Activated effector memory CD4-positive, alpha-beta T cell treated with anti-CD3 and anti-CD28 coated beads, Interleukin-2, amount 50 U/mL, for 16 hours (primary cell): ENCODE data around the gene DYNC1LI2.
"Not testable (repeated sequence)": the region's sequence is repeated elsewhere in the genome, so short reads cannot be mapped to it uniquely, and the experiment has no call there.

Experiments
- DNase-seq: peaks from one replicate; pipeline ENCODE4 v3.0.0-alpha.2; 2020

DYNC1LI2 gene

DNA sequence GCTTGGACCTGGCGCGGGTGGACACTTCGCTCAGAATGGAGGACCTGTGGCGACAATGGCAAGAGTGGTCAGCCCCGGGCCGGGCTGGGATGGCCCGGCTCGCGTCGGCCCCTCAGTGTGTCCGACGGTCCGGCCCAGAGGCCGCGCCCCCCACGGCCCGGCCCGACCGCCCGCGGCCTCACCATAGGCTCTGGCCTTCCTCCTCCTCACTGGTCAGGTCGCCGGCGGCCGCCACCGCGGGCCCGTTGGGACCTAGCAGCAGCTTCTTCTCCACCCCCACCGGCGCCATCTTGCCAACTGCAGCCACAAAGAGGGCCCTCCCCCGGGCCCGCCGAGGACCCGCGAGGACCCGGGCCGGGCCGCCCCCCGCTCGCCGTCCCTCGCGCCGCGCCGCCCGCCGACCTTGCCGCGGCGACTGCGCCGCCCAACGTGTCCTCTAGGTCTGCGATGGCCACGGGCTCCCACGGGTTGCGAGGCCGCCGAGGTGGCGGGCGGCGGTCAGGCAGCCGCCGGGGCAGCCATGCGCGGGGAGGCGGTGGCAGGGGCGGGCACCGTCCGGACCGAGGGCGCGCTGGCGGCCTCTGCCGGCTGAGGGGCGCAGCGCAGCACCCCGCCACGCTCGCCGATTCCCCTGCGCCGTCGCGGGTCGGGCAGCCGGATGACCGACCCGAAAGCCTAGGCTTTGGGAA, at the start of gene DYNC1LI2:
DYNC1LI2 (minus strand) TSS at position 307 of the 689 bp plus-strand sequence; CDS start at position 289, 18 bp downstream.
- peak; percentile 92 for DNase-seq

GRCh38 chr16:66800856-66801255, 49.4 kb upstream of the DYNC1LI2 start:
- DNase-seq, result no peak

- DNase-seq, result no peak
Measured at GRCh38 chr16:66798161-66798560, 46.8 kb upstream of the DYNC1LI2 start.

GRCh38 chr16:66793984-66794383, 42.6 kb upstream of the DYNC1LI2 start:
- DNase-seq, result not testable (repeated sequence)

DNA sequence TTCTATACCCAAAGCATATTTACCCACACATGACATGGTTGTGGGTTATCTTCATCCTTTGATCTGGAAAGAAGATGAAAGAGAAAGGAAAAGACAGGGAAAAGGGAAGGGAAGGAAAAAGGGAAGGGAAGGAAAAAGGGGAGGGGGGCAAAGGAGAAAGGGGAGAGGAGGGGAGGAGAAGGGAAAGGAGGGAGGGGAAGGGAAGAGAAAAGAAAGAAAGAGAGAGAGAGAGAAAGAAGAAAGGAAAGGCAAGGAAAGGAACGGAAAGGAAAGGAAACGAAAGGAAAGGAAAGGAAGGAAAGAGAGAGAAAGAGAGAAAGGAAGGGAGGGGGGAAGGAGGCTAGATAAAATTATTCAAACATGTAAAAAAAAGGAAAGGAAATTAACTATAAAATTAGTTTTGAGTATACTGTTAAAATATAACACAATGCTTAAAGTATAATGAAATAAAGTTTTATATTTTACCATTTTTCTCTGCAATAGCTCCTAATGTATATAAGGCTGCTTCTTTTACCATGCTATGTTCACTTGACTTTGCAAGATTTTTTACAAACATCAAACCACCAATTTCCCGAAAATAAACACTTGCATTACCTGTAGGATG, 38.8 kb upstream of the DYNC1LI2 start:
- DNase-seq, result no peak

GRCh38 chr16:66787427-66787826, 36.0 kb upstream of the DYNC1LI2 start:
- DNase-seq, result no peak

GRCh38 chr16:66786551-66786950, 35.1 kb upstream of the DYNC1LI2 start:
- no peak for DNase-seq

DNA sequence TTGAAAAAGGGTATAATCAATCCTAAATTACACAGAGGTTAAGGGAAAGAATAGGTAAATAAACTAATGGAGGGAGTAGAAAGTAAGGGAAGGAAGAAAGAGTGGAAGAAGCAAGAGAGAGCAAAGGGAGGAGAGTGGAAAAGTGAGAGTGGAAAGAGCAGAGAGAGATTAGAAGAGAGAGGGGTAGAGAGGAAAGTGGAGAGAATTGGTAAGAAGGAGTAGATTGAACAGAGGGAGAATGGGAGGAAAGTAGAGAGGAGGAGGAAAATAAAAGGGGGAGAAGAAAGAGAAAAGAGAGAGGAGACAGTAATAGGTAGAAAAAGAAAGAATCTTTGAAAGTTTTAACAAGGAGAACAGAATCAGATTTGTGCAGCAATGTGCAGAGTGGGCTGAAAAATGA, 25.0 kb upstream of the DYNC1LI2 start:
- DNase-seq, result no peak

DNA sequence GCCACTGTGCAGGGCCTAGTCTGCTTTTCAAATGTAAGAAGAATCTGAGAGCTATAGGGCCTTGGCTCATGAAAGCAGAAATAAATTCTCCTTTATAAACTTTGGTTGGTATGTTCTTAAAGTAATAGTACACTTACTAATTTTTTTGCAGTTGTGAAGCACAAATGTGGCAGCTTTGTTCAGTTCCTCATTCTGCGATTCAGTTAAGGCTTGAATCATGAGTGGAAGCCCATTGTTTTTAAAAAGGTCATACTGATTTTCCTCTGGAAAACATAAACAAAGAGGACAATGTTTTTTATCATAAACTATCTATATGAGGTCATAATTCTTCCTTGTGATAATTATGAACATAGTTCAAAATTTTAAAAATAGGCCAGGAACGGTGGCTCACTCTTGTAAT, 23.6 kb upstream of the DYNC1LI2 start:
- DNase-seq, result no peak

- no peak for DNase-seq
Measured at GRCh38 chr16:66758086-66758485, 6.7 kb upstream of the DYNC1LI2 start.

GRCh38 chr16:66754819-66755218, 3.4 kb upstream of the DYNC1LI2 start:
- no peak for DNase-seq

DNA sequence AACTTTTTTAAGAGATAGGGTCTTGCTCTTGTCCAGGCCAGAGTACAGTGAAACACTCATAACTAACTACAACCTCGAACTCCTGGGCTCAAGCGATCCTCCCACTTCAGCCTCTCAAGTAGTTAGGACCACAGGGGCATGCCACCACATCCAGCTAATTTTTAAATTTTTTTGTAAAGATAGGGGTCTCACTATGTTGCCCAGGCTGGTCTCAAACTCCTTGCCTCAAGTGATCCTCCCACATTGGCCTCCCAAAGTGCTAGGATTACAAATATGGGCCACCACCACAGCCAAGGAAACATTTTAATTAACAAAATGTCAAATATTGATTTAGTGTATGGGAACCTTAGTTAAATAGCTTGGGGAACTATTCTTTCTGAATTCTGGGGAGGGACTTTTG, 2.8 kb upstream of the DYNC1LI2 start:
- DNase-seq, result no peak

DNA sequence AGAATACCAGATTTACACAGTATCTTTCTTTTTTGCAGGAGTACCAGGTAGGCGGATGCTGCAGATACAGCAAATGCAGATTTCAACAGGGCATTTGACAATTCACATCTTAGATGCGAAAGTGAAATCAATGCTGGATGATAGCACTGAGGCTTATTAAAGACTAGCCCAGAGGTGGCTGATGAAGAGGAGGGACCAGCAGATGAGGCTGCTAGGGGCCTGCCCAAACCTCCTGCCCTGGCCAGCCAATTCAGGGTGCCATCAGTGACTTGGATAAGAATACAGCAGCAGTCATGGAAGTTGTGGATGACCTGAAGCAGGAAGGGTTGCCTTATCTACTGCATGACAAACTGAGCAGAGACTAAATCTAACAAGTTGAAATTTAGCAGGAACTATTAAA, 1.5 kb upstream of the DYNC1LI2 start:
- DNase-seq, result no peak

GRCh38 chr16:66752379-66752778, 970 bp upstream of the DYNC1LI2 start:
- no peak for DNase-seq

GRCh38 chr16:66751992-66752322, 548 bp upstream of the DYNC1LI2 start:
- no peak for DNase-seq

DNA sequence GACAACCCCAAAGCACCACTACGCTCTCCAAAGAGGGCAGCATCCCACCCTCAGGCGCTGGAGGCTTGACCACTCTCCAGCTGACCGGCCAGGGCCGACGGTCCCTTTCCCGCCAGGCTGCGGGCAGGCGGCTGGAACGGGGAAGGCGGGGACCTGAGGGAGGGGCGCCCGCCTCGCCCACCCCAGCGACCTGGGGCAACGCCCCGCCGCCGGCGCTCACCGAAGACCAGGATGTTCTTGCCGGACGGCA, 431 bp downstream of the DYNC1LI2 start:
- DNase-seq, result peak; percentile 64

DNA sequence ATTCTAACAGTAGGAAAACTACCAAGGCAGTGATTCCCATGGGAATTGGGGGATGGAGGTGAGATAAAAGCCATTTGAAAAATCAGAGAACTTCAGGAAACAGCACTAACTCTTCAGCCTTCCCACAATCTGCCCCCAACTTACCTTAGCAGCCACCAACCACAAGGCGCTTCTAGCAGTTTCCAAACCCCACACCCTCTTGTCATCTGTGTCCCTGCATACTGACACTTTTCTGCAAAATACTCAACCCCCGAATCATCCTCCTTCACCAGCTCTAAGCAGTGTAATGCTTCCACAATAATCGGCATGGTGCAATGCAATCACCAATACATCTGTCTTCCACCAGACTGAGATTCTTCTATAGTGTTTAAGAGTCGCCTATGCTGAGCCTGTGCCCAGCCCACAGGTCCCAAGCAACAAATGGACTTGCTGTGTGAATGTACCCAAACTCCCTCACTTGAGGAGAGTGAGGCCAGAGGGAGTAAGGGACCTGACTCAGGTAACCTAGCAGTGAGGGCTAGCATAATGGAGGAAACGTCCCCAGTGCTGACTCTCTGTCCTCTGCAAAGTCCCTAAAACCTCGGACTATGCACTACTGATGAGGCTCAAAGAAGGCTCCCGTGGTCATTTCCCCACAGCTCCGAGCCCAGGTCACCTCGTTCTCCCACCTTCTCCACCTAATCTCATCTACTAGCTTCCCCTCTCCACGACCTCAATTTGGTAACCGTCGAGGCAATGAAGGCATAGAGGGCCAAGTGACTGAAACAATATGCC, 943 bp downstream of the DYNC1LI2 start:
- DNase-seq, result no peak

DNA sequence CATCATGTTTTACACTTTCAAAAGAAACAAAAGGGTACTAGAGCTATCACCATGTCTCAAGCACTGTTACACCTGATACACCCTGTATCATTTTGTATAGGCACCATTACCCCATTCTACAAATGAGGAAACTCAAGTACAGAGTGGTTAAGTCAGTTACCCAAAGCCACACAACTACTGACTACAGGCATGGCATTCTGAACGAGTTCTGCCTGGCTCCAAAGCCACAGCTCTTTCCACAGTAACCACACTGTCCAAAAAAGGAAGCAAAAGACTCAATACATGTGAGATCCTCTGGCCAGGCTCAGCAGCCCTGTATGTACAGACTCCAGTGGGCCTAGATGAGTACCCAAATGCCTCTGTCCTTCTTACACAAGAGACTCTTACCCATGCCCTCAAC, 4.7 kb downstream of the DYNC1LI2 start:
- no peak for DNase-seq

DNA sequence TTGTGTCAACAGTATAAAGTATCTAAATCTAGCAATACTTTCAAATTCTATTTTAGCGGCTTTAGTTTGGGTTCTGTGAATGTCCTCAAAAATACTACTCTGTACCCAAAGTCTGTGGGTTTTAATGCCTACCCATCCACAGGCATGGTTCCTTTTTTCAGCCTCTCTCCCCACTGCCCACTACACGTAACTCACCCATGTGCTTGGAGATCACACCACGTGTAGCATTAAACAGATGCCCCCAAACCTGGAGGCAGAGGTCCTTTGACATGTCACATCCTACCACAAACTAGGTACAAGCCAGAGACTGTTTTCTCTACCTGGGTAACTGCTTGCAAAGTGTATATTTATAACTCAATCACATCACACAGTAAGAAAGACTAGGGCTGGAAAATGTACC, 5.4 kb downstream of the DYNC1LI2 start:
- DNase-seq, result no peak

- DNase-seq, result no peak
Measured at GRCh38 chr16:66741950-66742808, 9.2 kb downstream of the DYNC1LI2 start.

- DNase-seq, result no peak
Measured at GRCh38 chr16:66741169-66741900, 10.1 kb downstream of the DYNC1LI2 start.

DNA sequence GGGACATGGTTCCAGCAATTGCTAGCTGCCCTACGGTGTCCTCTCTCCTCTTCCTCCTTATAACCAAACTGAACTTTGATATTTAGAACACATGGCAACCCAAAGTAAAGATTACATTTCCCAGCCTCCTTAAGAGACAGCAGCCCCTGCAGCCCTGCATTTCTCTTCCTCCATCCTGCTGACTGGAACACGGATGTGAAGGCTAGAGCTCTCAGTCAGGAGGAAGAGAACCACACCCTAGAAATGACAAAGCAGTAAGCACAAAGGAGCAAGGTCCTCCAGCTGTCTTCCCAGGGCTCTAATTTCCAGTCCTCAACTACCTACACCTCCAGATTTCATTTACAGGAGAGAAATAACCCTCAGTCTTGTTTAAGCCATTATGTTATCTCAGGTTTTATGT, 10.9 kb downstream of the DYNC1LI2 start:
- no peak for DNase-seq

DNA sequence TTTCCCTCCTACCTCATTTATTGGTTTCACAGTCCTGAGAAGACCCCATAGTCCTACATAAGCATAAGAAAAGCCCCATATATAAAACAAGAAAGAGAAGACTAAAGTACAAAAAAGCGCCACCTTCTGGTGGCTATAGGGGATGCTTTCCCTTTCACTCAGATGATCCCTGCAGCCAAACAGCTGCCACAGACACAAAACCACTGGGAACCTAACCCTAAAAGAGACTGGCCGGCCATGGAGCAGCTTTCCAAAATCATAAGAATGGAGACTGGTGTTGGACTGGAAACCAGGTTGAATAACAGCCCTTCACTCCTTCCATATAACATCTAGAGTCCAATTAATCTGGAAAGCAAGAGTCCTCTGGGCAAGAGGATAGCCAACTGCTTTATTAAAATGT, 11.4 kb downstream of the DYNC1LI2 start:
- DNase-seq, result peak; percentile 68
